NCI-H510A treated with DMSO at 0.1 percent for 48 hours (cell line): Measurements from ENCODE around the gene BCL6B.

ENCODE experiments used
- DNase-seq: peaks from one replicate; lab custom pipeline; 2025; lab: John Stamatoyannopoulos, UW

Gene BCL6B

DNA sequence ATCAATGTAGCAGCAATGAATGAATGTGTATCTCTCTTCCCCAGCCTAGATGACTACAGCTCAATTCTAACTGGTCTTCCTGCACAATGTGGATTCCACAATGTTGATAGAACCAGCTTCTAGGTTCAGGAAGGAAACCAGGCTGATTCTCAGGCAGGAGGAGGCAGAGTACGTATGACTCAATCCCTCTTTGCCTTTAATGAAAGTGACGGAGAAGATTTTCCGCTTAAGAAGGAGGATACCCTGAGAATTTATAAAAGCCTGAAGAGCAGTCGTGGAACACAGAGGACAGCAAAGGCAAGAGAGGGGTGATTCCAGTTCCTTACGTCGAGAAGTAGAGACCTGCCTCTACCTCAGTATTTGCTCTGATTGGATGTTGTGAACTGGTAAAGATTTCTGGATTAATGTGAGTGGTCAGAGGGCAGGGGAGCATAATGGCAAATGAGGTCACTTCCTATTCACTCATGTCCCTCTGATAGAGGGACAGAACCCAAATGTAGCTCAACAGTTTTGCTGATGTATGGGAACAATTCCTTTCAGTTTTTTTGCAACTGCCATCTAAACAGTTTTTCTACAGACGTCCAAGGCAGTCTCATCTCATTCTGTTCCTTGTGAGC, 36.1 kb downstream of the BCL6B start:
- DNase-seq: no peak

DNA sequence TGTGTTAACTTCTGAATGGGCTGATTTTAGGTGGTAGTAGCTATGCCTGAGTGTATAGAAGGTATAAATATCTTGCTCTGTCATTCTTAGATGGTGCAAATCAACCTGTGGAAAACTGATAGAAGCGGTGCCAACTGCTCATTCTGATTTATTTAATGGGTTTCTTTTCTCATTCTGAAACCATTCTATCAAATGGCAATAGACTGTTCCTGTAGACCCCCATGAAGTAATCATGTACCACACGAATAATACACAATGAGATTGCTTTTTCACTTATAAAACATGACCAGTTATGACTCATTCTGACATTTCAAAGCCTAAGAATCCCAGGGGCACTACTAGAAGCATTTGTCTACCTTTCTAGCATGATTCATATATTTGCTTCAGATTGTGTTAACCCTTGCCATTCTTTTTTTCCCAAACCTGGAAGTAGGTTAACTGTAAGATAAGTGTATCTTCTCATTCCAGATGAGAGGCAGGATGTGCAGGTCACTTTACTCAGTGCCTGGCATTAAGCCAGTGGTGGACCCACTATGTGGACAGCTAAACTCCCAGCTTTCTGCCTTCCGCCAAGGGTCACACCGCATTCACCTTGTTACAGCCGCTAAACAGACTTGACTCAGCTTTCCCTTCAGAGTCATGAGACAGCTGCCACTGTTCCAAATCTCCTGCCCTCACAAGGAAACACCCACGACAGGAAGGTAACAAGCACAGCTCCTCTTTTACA, 37.5 kb downstream of the BCL6B start:
- no peak for DNase-seq

DNA sequence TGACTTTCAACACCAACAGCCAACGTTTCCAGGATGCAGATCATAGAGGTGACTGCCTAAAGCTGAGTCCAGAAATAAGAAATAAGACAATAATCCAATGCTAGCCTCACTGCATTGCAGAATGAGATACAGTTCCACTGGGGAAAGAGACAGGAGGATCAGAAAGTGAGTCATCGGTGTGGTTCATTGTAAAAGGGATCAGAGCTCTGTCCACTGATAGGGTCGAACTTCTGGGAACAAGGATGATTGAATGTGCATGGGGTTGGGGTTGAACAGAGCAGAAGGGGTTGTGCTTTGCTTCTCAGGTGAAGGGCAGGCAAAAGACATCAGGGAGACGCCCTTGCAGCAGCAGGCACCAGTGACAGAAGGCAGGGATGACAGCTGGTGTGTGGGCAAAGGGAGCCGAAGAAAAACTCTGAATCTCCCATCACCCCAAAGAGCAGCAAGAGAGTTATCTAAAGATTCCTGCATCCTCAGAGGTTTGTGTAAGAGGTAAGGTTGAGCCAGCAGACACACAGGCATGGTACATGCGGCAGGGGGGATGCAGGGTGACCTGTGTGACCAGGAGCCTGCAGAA, 40.8 kb downstream of the BCL6B start:
- no peak for DNase-seq

DNA sequence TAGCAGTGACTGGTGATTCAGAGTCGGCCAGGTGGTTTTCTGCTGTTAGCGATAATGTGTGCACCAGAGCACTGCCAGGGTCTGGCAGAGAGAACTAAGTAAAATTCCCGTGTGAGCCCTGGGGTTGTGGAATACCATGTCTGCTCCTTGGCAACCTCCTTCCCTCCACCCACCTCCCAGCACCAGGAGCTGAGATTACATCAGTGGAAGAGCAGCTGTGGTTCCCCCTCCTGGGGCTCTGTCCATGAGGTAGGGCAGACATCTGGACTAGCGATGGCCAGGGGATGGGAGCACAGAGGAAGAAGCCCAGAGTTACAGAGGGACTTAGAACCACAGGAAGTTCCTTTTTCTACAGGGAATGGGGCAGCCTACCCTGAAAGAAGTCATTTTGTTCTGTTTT, 41.4 kb downstream of the BCL6B start:
- no peak for DNase-seq

DNA sequence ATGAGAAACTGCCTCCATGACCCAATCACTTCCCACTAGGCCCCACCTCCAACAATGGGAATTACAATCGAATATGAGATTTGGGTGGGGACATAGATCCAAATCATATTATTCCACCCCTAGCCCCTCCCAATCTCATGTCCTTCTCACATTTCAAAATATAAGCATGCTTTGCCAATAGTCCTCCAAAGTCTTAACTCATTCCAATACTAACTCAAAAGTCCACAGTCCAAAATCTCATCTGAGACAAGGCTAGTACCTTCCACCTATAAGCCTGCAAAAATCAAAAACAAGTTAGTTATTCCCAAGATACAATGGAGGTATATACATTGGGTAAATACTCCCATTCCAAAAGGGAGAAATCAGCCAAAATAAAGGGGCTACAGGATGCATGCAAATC, 44.3 kb downstream of the BCL6B start:
- DNase-seq: no peak

DNA sequence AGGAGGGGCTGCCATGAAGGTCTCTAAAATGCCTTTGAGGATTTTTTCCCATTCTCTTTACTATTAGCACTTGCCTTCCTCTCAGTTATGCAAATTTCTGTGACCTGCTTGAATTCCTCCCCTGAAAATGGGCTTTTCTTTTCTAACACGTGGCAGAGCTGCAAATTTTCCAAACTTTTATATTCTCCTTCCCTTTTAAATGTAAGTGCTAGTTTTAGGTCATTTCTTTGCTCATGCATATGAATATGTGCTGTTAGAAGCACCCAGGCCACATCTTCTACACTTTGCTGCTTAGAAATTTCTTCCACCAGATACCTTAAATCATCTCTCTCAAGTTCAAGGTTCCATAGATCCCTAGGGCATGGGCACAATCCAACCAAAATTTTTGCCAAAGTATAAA, 45.4 kb downstream of the BCL6B start:
- DNase-seq: no peak

DNA sequence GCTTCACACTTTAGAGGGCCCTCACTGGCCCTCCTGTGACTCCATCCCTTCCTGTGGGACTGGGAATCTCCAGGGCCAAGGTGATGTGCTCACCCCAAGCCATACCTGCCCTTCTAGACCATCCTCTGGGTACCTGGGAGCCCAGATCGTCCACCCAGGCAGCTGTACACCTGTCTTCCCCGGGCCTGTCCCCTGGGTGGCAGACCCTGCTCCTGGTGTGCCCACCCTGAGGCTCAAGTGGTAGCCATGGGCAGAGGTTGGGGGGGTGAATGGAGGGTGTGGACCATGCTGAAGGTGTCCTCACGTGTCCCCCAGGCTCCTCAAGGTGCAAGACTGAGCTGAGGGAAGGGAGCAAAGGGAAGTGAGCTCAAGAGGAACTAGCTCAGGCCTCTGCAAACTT, 47.9 kb downstream of the BCL6B start:
- DNase-seq: no peak

DNA sequence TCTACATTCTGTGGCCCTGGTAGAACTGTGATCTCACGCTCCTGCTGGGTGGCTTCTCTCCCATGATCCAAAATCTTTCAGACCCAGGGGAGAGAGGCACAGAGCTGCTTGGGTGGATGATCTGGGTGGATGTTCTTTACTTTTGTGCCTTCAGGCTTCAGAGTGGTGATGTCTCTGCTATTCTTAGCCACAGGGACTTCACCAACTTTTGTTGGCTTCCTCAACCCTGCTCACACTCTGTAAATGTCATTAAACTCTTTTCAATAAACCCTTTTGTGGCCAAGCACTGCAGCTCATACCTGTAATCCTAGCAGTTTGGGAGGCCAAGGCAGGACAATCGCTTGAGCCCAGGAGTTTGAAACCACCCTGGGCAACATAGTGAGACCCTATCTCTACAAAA, 49.6 kb downstream of the BCL6B start:
- DNase-seq: no peak

DNA sequence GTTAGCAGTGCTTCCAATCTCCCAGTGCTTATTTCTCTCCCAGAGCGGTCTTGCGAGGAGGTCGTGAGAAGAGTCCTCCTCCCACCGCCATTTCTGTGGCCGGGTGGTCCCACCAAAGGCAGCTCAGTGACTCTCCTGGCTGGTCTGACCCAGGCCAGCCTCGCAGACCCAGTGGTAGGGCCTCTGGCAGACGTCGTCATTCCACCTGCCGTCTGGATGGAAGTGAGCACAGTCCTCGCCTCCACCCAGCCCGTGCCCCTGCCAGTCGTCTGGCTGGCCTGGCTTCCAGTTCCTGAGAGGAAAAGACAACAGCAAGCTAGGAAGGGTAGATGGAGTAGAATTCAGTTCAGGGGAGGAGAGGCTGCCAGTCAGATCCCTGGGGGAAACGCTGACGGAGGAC, 52.1 kb downstream of the BCL6B start:
- no peak for DNase-seq

DNA sequence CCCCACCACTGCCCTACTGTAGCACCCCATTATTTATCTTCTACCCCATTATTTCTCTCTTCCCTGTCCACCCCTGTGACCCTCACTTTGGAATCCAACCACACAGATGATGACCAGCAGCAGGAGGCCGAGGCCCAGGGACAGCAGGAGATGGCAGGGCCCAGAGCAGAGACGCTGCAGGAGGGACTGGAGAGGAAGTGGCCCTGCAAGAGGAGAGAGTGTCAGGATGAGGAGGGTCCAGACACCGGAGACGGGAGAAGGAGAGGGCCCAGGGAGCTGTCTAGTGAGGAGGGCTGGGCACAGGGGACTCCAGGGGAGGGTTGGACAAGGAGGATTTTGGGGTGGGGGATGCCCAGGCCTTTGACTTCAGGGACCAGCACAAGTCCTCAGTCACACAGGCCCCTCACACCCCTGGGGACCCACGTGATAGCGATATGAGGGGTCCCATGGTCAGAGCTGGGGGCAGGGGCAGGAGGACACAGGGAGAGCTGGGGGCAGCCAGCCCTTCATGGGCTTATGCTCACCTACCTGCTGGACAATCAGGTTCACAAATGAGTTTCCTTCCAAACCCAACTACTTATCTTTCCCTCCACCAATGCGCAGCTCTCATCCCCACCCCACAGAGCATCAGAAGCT, 55.2 kb downstream of the BCL6B start:
- DNase-seq: no peak

DNA sequence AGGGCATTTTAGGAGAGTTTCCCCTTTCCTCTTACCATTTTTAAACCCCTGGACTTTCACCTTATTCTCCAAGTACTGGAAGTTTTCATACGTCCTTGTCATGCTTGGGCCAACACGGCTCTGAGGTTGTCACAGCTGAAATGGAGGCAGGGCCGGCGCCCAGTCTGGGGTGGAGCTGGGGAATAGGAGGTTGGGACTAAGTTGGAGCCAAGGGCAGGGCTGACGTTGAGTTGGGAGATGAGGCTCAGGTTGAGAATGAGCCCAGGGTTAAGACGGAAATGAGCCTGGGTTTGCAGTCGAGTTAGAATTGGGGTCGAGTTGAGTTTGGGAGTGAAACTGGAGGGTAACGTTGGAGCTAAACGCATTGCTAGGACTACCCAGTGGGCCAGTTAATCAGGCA, 55.9 kb downstream of the BCL6B start:
- DNase-seq: no peak
